ENCODE results near the gene KRTAP10-10. TPM values are rescaled to one million over a fixed set of nuclear protein-coding genes. Genes with fewer than 3 reads are reported as not detected.

The KRTAP10-10 gene
- total RNA-seq, 1 experiment from 2014 or later = not detected

- no peaks in the 10 kb centered on the region for H3K36me3 Mint-ChIP-seq (ENCODE audit: insufficient read depth, unreplicated experiment)
- peaks cover 8% of the 10 kb centered on the region for H3K9me3 Mint-ChIP-seq (ENCODE audit: unreplicated experiment)
- TF ChIP-seq CTCF (IDR thresholded peaks at IDR 0.05; ENCODE audit: unreplicated experiment) = no peak
- POLR2A ChIA-PET = no interaction called here
- H3K27ac Mint-ChIP-seq (ENCODE audit: low read depth, unreplicated experiment) = no peak overlapping the region
- H3K4me3 Mint-ChIP-seq (ENCODE audit: unreplicated experiment) = no peak overlapping the region
- CTCF ChIA-PET = no interaction called here
- H3K4me1 Mint-ChIP-seq (ENCODE audit: insufficient read depth, unreplicated experiment) = peaks cover 14% of the 10 kb centered on the region
- intact Hi-C loops (cut with micrococcal nuclease) = no loop called here
- no peak for DNase-seq (ENCODE audit: unreplicated experiment)
- peaks cover 54% of the 10 kb centered on the region for H3K27me3 Mint-ChIP-seq (ENCODE audit: insufficient read depth, unreplicated experiment)
- BruUV-seq (replicated peaks) = no TSS peak
These were observed 27.5 kb downstream of the KRTAP10-10 start for GRCh38 chr21:44664691-44665090.

GRCh38 chr21:44666401-44667320 is 29.5 kb downstream of the KRTAP10-10 start, which contains the start of gene KRTAP12-2:
Gene KRTAP12-2 (minus strand): TSS chr21:44666927. CDS start chr21:44666886, 41 bp downstream.
- no peaks in the 10 kb centered on the region for H3K36me3 Mint-ChIP-seq (ENCODE audit: insufficient read depth, unreplicated experiment)
- intact Hi-C loops (cut with micrococcal nuclease) = no loop called here
- H3K4me3 Mint-ChIP-seq (ENCODE audit: unreplicated experiment) = no peak within 1 kb of the TSS
- peaks cover 14% of the 10 kb centered on the region for H3K4me1 Mint-ChIP-seq (ENCODE audit: insufficient read depth, unreplicated experiment)
- peaks cover 8% of the 10 kb centered on the region for H3K9me3 Mint-ChIP-seq (ENCODE audit: unreplicated experiment)
- H3K27me3 Mint-ChIP-seq (ENCODE audit: insufficient read depth, unreplicated experiment) = peaks cover 49% of the 10 kb centered on the region
- CTCF ChIA-PET = interaction anchor here (0.6 to 1.0 kb wide), 4 partner anchors 47 to 156 kb away, joined by 3 to 4 read pairs (median 3); partner anchors contain the start of gene UBE2G2
- BruUV-seq (replicated peaks) = no TSS peak
- peak; percentile 72 for DNase-seq (ENCODE audit: unreplicated experiment)
- H3K27ac Mint-ChIP-seq (ENCODE audit: low read depth, unreplicated experiment) = no peak within 1 kb of the TSS
- POLR2A ChIA-PET = interaction anchor here (0.6 to 1.4 kb wide), 3 partner anchors 16 to 463 kb away, joined by 3 to 4 read pairs (median 4); no protein-coding TSS in a partner anchor
- TF ChIP-seq CTCF (IDR thresholded peaks at IDR 0.05; ENCODE audit: unreplicated experiment) = no peak

DNA sequence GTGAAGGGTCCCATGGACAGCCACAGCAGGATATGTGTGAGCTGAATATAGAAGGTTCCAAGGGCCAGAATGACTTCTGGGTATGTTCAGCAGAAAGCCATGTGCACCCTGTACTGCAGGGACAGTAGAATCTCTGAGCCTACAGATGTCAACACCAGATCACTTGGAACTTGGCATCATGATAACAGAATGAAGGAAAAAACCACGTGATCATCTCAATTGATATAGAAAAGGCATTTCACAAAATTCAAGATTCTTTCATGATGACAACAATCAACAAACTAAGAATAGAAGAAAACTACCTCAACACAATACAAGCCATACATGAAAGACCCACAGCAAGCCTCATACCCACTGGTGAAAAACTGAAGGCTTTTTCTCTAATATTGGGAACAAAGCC is 30.5 kb downstream of the KRTAP10-10 start:
- Mint-ChIP-seq H3K4me3 (ENCODE audit: unreplicated experiment) (no peak overlapping the region), H3K9me3 (ENCODE audit: unreplicated experiment) (peaks cover 9% of the 10 kb centered on the region), H3K36me3 (ENCODE audit: insufficient read depth, unreplicated experiment) (no peaks in the 10 kb centered on the region), H3K4me1 (ENCODE audit: insufficient read depth, unreplicated experiment) (peaks cover 14% of the 10 kb centered on the region), H3K27ac (ENCODE audit: low read depth, unreplicated experiment) (no peak overlapping the region), H3K27me3 (ENCODE audit: insufficient read depth, unreplicated experiment) (peaks cover 40% of the 10 kb centered on the region)
- POLR2A ChIA-PET = interaction anchor here (1.4 kb wide), 1 partner anchor 187 kb away, joined by 4 read pairs; no protein-coding TSS in a partner anchor
- intact Hi-C loops (cut with micrococcal nuclease) = no loop called here
- no peak for DNase-seq (ENCODE audit: unreplicated experiment)
- CTCF ChIA-PET = interaction anchor here (0.6 kb wide), 1 partner anchor 48 kb away, joined by 3 read pairs; no protein-coding TSS in a partner anchor
- no TSS peak for BruUV-seq (replicated peaks)
- no peak for TF ChIP-seq CTCF (IDR thresholded peaks at IDR 0.05; ENCODE audit: unreplicated experiment)

DNA sequence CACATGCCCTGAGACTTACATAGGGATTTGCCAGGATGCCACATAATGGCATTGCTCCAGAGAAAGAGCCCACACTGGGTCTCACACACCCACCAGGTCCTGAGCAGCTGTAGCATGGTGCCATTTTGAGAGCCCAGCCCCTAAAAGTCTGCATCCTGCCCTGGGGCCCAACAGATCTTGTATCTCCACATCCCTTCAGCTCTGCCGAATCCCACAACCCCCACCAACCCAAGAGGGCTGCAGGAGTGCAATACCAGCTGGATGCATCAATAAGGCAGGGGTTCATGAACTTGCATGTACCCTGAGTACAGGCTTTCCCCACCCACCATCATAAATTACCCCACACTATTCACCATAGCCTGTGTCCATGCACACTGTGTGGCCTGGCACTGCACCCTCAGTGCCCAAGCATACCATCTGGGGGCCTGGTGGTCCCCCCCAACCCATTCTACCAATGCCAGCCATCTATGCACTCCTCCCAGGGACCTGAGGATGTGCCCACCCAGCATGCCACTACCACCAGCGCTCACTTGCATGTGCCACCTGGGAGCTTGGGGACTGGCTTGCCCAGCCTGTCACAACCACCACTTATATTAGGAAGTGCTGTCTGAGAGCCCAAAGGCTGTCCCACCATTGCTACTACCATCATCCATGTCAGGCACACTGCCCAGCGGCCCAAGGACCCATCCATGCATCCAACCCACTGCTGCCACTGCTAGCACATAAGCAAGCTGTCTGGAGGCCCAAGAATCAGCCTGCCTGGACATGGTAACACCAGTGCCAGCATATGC is 33.7 kb downstream of the KRTAP10-10 start:
- intact Hi-C loops (cut with micrococcal nuclease) = no loop called here
- Mint-ChIP-seq H3K27me3 (ENCODE audit: insufficient read depth, unreplicated experiment) (peaks cover 62% of the 10 kb centered on the region), H3K4me1 (ENCODE audit: insufficient read depth, unreplicated experiment) (peaks cover 14% of the 10 kb centered on the region), H3K36me3 (ENCODE audit: insufficient read depth, unreplicated experiment) (no peaks in the 10 kb centered on the region), H3K9me3 (ENCODE audit: unreplicated experiment) (peaks cover 20% of the 10 kb centered on the region), H3K4me3 (ENCODE audit: unreplicated experiment) (no peak overlapping the region), H3K27ac (ENCODE audit: low read depth, unreplicated experiment) (no peak overlapping the region)
- ChIA-PET CTCF (interaction anchor here (0.6 kb wide), 1 partner anchor 577 kb away, joined by 4 read pairs; no protein-coding TSS in a partner anchor), POLR2A (no interaction called here)
- no peak for TF ChIP-seq CTCF (IDR thresholded peaks at IDR 0.05; ENCODE audit: unreplicated experiment)
- no peak for DNase-seq (ENCODE audit: unreplicated experiment)
- BruUV-seq (replicated peaks) = no TSS peak
